ENCODE data around the gene HSD11B2.

- TF ChIP-seq CTCF (IDR thresholded peaks at IDR 0.05 in 8 of 11, conservative IDR thresholded peaks at IDR 0.05 in 3 of 11) (no peak), POLR2AphosphoS5 (IDR thresholded peaks at IDR 0.05) (no peak), POLR2A (IDR thresholded peaks at IDR 0.05) (no peak)
Observed at GRCh38 chr16:67411339-67411738, 19.6 kb upstream of the HSD11B2 start.

All from spleen (tissue), 7 donors.